ENCODE results near the gene SCO2.
"Not testable (repeated sequence)": the region's sequence is repeated elsewhere in the genome, so short reads cannot be mapped to it uniquely, and the experiment has no call there.

SCO2 gene

DNA sequence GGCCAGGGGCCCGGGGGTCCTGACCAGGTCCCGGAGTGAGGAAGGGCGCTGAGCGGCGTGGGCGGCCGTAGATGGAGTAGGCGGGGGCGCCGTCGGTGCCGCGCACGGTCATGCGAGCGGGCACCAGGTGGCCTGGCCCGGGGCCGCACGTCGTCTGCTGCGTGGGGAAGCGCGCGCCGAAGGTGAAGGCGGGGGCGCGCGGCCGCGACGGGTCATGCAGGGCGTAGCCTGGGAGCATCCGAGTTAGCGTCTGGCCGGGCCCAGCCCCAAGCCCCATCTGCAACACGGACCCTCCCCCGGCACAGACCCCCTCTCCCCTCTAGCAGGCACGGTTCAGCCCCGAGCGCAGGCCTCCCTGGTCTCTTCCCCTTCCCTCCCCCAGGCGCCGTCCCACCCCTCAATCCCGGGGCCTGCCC, 6.2 kb upstream of the SCO2 start:
- no peak for DNase-seq

DNA sequence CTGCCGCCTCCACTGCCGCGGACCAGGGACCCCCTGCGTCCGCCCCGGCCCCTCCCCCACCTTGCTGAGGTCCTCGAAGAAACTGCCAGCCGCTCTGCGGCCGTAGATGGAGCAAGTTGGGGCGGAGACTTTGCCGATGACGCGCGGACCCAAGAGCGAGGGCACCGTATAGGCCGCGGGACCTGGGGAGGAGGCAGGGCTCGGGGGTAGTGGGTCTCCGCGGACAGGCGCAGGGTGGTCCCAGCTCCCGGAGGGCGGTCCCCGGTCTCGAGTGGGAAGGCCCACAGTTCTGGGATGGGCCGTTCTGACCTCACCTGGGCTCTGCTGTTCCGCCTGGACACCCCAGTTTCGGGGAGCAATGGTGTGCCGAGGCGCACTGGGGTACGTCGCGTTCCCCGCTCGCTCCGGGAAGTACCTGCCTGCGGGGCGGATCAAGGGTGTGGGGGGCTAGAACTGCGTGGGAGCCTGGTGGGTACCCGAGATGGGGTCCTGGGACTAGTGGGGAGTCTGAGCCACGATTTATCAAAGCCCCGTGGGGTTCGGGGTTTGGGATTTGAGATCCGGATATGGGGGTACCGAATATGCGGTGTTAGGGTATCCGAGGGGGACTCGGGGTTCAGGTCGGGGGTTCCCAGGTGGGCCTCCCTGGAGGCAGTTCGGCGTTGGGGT, 5.6 kb upstream of the SCO2 start:
- peak; percentile 74 for DNase-seq

DNA sequence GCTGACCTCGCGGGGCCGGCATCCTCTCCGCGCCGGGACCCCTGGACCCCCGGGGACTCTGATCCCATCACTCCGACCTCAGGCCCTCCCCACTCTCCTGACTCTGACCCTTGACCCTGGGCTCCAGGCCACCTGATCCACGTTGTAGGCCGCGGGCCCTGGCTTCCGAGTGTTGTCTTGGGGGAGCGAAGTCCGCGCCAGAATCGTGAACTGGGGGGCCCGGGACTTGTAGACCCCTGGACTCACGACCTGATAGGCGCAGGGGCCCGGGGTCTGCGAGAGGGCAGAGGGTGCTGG, 5.1 kb upstream of the SCO2 start:
- no peak for DNase-seq

DNA sequence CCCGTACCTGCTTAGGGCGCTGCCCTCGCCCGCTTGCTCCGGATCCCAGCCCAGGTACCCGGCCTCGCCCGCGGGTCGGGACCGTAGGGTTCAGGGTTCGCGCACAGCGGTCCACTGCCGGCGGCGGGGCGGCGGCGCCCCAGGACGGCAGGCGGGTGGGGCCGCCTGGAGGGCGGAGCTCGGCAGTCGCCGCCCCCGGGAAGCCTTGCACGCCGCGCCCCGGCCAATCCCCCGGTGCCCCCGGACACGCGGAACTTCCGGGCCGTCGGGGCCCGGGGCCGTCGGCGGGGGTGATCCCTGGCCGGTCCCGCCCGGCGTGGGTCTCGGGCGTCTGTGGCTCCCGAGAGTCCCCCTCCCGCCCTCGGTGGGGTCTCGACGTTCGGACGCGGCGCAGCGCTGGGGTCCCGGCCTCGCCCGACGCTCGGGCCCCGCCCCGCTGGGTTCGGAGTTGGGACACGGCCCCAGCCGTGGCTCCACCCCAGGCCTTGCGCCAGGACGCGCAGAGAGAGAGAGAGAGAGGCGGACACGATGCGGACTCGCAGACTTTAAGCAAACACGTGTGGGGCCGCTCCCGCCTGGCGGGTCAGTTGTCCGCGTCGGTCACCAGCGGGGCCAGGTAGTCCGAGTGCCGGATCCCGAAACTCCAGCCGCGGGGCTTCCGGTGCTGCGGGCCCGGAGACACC, 4.6 kb upstream of the SCO2 start, which contains the start of gene TYMP:
TSS of gene TYMP (minus strand) at position 116 of the 683 bp plus-strand sequence. CDS start 303 bp downstream, outside the sequence.
- DNase-seq, result peak; percentile 65

DNA sequence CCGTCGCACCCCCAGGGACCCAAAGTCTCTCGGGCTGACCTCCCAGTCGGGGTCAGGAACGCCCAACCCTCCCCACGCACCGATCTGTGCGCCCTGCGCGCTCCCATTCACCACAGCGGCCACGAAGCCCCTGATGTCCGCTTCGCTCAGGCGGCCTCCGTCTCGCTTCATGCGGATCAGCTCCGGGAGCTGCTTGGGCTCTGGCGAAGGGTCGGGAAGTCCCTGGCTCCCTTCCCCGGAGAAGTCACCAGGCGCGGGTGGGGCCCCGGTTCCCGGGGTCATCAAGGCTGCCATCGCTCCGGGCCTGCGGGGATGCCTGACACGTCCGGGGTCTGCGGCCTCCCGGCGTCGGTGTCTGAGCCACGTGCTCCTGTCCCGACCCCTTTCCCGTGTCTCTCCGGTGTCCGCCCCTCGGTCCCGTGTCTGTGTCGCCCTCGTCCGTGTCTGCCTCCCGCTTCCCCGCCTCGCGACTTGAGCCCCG, 4.1 kb upstream of the SCO2 start:
- DNase-seq, result no peak

DNA sequence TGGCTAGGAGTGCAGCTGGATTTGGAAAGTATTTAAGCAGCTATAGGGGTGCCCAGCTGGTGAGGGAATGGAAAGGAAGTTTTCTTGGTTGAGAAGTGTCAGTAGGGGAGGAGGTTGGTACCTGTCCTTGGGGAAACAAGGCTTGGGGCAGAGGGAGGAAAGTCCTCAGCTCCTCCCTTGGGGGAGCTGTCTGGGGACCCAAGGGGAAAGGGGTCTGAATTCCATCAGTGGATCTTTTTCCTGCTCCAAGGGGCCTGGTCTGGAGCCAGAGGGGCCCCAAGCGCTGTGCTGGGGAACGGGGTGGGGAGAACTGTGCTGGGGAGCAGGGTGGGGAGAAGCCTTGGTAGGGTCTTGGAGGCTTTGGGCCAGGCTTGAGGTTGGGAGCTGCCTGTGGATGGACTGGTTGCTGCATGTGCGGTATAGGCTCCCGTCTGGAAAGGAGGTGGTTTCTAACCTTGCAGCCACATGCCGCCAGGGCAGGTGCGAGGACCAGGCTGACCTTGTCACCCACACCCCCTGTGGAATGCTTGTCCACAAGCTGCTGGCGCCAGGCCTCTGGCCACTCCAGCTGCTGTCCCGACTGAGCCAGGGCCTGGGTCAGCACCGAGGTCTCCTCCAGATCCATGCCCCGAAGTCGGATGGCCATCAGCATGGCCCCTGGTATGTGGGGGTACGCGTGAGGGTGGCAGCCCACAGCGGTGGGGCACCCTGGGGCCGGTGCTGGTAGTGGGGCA, 3.5 kb upstream of the SCO2 start:
- DNase-seq, result no peak

DNA sequence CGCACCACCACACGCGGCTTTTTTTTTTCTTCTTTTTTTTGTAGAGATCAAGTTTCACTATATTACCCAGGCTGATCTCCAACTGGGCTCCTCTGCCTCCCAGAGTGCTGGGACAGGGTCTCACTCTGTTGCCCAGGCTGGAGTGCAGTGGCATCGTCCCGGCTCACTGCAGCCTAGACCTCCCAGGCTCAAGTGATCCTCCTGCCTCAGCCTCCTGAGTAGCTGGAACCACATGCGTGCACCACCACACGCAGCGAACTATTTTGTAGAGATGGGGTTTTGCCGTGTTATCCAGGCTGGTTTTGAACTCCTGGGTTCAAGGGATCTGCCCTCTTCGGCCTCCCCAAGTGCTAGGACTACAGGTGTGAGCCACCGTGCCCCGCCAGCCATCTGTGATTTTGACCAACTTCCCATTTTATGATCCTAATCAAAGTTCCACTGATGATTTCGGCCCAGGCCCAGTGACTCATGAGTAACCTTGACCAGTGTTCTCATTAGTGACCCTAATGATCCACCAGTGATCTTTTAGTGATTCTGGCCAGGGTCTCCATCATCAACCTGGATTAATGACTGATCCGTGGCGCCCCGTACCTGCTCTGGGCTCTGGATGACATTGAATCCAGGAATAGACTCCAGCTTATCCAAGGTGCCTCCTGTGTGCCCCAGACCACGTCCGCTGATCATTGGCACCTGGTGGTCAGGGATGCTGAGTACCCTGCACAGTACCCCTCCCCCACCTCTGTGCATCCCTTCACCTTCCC, 2.7 kb upstream of the SCO2 start:
- no peak for DNase-seq

DNA sequence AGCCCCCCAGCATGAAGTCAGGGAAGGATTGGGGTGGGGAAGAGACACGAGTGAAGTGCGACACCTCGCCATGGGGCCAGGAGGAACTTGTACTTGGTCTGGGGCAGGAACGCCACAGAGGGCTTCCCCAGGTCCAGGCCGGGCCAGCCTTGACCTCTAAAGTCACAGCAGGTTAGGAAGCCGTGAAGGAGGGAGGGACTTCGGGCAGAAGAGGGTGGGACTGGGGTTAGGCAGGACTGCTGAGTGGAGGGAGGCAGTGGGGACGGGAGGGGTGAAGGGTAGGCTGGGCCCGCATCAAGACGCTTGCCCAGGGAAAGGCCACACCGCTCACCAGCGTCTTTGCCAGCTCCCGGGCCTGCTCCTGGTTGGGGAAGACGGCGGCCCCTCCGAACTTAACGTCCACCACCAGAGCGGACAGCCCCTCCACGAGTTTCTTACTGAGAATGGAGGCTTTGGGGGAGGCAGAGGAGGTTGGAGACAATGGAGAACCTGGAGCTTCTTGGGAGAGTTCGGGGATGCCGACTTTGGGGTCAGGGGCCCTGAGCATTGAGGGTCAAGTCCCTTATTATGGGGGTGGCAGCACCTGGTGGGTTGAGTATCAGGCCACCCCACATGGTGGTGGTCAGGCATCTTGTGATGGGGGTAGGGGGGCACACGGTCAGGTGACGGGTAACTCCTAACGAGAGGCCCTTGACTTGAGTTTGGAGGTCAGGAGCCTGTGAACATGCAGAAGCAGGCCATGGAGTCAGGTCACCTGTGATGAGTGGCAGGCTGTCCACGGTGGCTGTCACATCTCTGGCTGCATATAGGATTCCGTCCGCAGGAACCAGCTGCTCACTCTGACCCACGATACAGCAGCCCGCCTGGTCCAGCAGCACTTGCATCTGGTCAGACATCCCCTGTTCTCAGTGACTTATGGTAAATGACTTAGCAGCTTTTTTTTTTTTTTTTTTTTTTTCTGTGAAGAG, 1.7 kb upstream of the SCO2 start:
- no peak for DNase-seq

DNA sequence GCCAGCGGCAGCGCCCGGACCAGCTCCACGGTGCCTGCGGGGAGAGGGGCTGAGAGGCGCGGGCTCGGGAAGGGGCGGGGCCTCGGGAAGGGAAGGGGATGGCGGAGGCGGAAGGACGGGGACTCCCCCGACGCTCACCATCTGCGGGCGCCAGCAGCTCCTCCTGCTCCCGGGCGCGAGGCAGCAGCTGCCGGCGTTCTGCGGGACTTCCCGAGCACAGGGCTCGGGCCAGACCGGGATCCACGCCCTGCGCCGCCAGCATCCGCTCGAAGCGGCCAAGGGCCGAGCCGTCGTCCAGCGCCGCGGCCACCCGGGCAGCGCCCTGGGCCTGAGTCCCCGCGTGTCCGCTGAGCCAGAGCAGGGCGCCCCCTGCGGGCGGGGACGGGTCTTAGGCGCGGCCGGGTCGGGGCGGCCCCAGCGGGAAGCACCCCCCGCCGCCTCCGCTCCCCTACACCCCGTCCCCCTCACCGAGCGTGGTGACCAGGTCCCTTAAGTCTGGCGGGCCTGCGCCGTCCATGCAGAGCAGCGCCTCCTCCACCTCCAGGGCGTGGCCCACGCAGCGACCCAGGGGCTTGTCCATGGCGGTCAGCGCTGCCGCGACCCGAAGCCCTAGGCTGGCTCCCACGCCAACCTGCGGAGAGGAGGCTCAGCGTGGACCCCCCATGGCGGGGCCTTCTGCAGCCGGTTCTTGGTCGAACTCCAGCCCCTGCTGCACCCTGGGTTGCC, 873 bp upstream of the SCO2 start:
- peak; percentile 81 for DNase-seq

DNA sequence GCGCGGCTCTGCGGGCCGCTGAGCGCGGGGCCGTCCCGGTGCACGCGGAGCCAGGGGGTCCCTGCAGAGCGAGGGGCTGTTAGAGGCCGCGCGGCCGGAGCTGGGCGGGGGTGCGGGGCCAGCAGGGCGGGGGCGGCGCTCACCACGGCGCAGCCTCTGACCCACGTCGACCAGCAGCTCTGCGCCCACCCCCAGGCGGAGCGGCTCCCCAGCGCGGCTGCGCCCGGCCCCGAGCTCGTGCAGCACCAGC, 385 bp upstream of the SCO2 start:
- DNase-seq, result no peak

DNA sequence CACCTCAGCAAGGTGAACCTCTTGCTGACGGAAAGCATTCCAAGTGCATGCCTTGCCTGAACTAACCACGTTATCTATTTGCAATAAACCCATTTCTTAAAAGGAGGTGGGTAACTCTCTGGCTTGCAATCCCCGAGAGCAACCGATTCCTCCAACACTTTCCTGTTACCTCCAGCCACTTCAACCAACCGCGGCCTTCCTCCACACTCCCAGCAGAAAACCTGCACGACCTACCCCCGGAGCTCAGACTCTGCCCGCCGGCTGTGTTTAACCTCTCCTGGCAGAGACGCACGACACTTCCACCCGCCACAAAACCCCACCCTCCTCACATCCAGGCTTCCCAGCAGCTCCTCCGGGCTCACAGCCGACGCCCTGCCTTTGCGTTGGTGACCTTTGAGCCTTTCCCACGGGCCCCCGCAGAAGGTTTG, 708 bp downstream of the SCO2 start:
- no peak for DNase-seq

DNA sequence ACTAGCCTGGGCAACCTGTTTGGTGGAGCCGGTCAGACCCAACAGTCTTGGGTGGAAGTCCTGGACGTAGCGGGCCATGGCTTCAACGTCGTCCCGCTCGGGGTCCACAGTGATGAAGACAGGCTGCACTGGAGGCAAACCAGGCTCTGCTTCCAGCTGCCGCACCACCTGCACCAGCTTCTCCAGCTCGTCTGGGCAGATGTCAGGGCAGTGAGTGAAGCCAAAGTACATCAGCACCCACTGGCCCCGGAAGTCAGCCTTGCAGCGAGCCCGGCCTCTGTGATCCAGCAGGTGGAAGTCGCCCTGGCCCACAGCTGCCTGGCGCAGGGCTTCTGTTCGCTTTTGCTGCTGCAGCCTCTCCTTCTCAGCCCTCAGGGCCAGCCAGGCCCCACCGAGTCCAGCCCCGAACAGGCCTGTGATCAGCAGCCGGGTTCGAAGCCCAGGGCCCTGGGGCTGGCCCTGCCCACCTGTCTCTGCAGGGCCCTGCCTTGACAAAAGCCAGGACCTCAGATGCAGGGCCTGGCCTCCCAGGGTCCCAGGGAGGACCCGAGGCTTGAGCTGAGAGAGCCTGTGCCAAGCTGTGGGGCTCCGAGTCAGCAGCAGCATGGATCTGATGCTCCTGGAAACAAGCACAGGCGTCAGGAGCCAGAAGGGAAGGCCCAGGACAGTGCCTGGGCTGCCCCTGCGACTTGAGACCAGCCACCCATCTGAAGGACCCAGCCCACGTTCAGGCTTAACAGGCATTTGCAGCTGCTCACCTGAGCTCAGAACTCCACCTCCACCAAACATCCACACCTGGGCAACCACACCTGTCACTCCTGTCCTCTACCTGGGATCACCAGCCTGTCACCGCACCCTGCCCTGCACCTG, 1.4 kb downstream of the SCO2 start:
- DNase-seq, result no peak

DNA sequence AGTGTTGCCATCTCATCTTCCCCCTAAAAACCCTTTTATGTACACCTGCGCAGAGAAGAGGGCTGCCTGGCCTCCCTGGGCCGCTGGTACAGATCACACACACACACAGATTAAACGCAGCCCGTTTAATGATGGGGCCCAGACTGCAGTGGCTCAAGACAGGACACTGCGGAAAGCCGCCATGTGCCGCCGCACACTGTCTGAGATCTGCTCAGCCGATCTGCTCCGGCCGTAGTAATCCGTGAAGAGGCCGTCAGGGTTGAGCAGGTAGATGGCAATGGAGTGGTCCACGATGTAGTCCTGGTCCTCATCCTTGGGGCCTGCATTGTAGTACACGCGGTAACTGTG, 2.0 kb downstream of the SCO2 start:
- no peak for DNase-seq

DNA sequence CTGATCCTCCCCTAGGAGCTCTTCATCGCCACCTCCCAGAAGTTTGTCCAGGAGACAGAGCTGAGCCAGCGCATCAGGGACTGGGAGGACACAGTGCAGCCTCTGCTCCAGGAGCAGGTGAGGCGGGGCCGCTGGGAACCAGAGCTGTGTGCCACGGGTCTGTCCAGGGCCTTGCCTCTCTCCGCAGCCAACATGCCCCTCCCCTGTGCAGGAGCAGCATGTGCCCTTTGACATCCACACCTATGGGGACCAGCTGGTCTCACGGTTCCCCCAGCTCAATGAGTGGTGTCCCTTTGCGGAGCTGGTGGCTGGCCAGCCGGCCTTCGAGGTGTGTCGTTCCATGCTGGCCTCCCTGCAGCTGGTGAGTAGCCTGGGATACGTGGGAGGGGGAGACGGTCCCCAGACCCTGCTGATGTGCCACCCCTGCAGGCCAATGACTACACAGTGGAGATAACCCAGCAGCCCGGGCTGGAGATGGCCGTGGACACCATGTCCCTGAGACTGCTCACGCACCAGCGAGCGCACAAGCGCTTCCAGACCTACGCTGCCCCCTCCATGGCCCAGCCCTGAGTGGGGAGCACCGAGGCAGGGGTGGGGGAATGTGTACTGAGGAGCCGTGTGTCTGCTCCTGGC, 2.5 kb downstream of the SCO2 start:
- DNase-seq, result no peak

DNA sequence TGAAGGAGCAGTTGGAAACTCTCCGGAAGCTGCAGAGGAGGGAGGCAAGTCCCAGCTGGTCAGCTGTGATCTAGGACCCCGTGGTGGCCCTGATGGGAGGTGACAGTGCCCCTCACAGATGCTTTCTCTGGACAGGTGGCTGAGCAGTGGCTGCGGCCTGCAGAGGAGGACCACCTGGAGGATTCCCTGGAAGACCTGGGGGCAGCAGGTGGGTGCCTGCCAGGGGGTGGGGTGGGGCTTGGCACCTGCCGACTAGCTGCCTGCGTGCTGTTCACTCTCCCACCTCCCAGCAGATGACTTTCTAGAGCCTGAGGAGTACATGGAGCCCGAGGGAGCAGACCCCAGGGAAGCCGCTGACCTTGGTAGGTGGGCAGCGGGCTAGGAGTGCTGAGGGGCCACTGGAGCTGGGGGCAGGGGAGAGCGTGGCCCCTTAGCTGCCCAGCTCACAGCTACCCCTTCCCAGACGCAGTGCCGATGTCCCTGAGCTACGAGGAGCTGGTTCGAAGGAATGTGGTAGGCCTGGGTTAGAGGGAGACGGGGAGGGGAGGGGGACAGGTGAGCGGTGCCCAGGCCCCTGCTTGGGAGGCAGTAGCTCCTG, 3.1 kb downstream of the SCO2 start:
- DNase-seq, result no peak

DNA sequence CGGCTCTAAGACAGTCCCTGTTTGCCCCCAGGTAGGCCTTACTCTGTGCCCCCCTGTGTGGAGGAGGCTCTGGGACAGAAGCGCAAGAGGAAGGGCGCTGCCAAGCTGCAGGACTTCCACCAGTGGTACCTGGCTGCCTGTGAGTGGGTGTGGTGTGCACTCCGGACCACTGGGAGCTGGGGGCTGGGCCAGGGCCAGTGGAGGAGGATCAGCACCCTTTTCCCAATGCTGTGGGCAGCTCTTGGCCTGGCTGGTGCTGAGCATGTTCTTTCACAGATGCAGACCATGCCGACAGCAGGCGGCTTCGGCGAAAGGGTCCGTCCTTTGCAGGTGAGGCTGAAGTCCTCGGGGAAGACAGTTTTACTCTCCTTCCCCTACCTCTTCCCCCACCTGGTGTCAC, 3.7 kb downstream of the SCO2 start:
- DNase-seq, result no peak

DNA sequence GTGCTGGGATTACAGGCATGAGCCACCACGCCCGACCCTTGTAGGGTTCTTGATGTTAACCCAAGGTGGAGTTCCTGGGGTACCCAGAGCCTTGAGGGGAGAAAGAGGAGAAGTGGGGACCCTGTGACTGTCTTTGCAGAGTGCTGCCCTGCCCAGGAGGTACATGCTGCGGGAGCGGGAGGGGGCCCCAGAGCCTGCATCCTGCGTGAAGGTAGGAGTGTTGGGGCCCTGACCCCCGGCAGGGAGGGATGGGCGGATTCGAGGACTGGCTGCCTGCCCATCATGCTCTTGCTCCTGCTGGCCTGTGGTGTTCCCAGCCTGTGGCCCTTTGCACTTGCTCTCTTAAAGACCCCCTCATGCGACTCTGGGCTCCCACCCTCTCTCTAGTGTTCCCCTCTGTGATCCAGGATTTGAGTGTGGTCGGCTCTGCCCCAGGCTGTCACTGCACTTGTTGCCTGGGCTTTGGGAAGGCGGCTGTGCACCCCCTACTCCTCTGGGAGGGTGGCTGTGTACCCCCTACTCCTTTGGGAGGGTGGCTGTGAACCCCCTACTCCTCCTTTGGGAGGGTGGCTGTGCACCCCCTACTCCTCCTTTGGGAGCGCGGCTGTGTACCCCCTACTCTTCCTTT, 4.5 kb downstream of the SCO2 start:
- no peak for DNase-seq

DNA sequence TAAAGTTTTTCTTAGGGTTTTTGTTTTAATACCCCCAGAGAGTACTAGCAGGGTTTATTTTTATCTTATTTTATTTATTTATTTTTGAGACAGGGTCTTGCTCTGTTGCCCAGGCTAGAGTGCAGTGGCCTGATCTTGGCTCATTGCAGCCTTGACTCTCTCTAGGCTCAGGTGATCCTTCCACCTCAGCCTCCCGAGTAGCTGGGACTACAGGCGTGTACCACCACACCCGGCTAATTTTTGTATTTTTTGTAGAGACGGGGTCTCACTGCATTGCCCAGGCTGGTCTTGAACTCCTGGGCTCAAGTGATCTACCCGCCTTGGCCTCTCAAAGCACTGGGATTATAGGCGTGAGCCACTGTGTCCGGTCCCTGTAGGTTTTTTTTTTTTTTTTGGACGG, 5.2 kb downstream of the SCO2 start:
- DNase-seq, result not testable (repeated sequence)

DNA sequence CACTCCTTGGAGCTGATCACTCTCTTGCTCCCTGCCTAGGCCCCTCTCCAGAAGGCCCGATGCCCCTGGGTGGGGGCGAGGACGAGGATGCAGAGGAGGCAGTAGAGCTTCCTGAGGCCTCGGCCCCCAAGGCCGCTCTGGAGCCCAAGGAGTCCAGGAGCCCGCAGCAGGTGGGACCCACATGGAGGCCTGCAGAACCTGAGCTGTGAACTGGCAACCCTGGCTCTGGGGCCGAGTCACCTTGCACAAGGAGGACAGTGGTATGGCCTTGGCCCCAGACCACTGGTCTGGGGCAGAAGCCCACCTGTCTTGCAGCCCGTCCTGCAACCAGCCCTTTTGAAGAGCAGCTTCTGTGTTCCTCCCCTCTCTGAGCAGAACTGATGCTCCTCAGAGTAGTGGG, 6.2 kb downstream of the SCO2 start:
- DNase-seq, result no peak

Data from fibroblast of skin of abdomen (primary cell).